ENCODE data around the gene ANLN. TPM values are rescaled to one million over a fixed set of nuclear protein-coding genes. Genes with fewer than 3 reads are reported as not detected.

The ANLN gene
- total RNA-seq, 1 experiment from 2014 or later: 81.1 TPM

DNA sequence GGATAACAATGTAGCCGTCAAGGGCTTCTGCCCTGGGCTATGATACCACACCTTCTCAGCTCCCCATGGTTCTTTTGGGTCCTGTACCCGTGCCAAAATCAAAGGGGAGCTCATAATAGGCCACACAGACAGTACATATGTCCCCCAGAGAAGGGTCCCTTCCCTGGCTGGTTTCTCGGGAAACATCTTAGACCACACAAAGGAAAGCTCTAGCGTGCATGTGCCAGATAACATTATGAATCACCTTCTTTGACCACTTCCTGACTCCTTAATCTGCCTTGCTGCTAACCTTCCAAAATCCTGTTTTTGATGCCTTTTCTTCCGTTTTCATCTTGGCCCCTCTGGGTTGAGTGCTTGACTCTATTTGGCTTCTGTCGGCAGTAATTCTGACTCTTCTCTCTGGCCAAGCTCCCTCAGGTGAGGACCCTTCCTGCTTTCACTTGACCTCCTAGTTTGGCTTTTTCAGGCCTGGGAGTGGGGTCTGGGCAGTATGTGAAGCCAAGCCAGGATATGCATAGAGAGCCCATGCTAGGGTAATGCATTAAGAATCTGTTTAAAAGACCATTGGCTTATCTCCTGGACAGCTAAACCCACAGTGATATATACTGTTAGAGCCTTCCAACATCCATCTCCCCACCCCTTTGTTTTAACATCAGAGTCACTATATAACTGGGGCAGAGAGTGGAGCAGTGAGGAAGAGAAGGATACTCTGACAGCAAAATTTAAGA, 84.8 kb downstream of the ANLN start (continued):
- TF ChIP-seq RELA (CRISPR knock-in tag; IDR thresholded peaks at IDR 0.05; ENCODE audit: borderline replicate concordance) (no peak), FOXK1 (CRISPR knock-in tag; IDR thresholded peaks at IDR 0.05) (no peak), SOX15 (CRISPR knock-in tag; IDR thresholded peaks at IDR 0.05) (no peak), ZNF219 (CRISPR knock-in tag; IDR thresholded peaks at IDR 0.05; ENCODE audit: borderline replicate concordance) (no peak), NR2C2 (CRISPR knock-in tag; IDR thresholded peaks at IDR 0.05) (no peak), TEAD4 (CRISPR knock-in tag; IDR thresholded peaks at IDR 0.05) (no peak)
- TF ChIP-seq, protein P1, sequence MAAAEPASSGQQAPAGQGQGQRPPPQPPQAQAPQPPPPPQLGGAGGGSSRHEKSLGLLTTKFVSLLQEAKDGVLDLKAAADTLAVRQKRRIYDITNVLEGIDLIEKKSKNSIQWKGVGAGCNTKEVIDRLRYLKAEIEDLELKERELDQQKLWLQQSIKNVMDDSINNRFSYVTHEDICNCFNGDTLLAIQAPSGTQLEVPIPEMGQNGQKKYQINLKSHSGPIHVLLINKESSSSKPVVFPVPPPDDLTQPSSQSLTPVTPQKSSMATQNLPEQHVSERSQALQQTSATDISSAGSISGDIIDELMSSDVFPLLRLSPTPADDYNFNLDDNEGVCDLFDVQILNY (CRISPR knock-in tag; IDR thresholded peaks at IDR 0.05): no peak
- TF ChIP-seq, protein P2, sequence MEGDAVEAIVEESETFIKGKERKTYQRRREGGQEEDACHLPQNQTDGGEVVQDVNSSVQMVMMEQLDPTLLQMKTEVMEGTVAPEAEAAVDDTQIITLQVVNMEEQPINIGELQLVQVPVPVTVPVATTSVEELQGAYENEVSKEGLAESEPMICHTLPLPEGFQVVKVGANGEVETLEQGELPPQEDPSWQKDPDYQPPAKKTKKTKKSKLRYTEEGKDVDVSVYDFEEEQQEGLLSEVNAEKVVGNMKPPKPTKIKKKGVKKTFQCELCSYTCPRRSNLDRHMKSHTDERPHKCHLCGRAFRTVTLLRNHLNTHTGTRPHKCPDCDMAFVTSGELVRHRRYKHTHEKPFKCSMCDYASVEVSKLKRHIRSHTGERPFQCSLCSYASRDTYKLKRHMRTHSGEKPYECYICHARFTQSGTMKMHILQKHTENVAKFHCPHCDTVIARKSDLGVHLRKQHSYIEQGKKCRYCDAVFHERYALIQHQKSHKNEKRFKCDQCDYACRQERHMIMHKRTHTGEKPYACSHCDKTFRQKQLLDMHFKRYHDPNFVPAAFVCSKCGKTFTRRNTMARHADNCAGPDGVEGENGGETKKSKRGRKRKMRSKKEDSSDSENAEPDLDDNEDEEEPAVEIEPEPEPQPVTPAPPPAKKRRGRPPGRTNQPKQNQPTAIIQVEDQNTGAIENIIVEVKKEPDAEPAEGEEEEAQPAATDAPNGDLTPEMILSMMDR (IDR thresholded peaks at IDR 0.05): no peak
- TF ChIP-seq, protein P3, sequence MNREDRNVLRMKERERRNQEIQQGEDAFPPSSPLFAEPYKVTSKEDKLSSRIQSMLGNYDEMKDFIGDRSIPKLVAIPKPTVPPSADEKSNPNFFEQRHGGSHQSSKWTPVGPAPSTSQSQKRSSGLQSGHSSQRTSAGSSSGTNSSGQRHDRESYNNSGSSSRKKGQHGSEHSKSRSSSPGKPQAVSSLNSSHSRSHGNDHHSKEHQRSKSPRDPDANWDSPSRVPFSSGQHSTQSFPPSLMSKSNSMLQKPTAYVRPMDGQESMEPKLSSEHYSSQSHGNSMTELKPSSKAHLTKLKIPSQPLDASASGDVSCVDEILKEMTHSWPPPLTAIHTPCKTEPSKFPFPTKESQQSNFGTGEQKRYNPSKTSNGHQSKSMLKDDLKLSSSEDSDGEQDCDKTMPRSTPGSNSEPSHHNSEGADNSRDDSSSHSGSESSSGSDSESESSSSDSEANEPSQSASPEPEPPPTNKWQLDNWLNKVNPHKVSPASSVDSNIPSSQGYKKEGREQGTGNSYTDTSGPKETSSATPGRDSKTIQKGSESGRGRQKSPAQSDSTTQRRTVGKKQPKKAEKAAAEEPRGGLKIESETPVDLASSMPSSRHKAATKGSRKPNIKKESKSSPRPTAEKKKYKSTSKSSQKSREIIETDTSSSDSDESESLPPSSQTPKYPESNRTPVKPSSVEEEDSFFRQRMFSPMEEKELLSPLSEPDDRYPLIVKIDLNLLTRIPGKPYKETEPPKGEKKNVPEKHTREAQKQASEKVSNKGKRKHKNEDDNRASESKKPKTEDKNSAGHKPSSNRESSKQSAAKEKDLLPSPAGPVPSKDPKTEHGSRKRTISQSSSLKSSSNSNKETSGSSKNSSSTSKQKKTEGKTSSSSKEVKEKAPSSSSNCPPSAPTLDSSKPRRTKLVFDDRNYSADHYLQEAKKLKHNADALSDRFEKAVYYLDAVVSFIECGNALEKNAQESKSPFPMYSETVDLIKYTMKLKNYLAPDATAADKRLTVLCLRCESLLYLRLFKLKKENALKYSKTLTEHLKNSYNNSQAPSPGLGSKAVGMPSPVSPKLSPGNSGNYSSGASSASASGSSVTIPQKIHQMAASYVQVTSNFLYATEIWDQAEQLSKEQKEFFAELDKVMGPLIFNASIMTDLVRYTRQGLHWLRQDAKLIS (CRISPR knock-in tag; IDR thresholded peaks at IDR 0.05; ENCODE audit: borderline replicate concordance): no peak

DNA sequence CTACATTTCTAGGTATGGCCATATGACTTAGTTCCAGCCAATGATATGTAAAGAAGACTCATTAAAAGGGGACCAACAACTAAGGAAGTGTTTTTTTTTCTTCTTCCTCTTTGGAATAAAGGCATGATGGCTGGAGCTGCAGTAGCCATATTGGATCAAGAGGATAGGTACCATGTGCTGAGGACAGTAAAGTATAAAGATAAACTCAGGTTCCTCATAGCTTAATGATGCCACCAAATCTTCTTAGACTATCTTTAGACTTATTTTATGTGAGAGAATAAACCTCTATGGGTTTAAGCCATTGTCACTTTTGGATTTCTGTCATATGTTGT, 85.3 kb downstream of the ANLN start:
- no peak for ATAC-seq
- no peaks in the 10 kb centered on the region for H3K4me1 Mint-ChIP-seq
- POLR2A ChIA-PET: no interaction called here
- peaks cover 10% of the 10 kb centered on the region; the same call in 1 of the 2 replicates for H3K9me3 Mint-ChIP-seq
- H3K36me3 Mint-ChIP-seq: no peaks in the 10 kb centered on the region
- no peaks in the 10 kb centered on the region for H3K27me3 Mint-ChIP-seq (ENCODE audit: low read depth)
- DNase-seq (ENCODE audit: low spot score): no peak
- H3K27ac Mint-ChIP-seq: no peak overlapping the region
- CTCF ChIA-PET: interaction anchor here (2.7 to 3.6 kb wide), 2 partner anchors 196 to 707 kb away, joined by 18 to 24 read pairs; no protein-coding TSS in a partner anchor
- no peak overlapping the region for H3K4me3 Mint-ChIP-seq
- TF ChIP-seq, protein P4, sequence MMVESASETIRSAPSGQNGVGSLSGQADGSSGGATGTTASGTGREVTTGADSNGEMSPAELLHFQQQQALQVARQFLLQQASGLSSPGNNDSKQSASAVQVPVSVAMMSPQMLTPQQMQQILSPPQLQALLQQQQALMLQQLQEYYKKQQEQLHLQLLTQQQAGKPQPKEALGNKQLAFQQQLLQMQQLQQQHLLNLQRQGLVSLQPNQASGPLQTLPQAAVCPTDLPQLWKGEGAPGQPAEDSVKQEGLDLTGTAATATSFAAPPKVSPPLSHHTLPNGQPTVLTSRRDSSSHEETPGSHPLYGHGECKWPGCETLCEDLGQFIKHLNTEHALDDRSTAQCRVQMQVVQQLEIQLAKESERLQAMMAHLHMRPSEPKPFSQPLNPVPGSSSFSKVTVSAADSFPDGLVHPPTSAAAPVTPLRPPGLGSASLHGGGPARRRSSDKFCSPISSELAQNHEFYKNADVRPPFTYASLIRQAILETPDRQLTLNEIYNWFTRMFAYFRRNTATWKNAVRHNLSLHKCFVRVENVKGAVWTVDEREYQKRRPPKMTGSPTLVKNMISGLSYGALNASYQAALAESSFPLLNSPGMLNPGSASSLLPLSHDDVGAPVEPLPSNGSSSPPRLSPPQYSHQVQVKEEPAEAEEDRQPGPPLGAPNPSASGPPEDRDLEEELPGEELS (CRISPR knock-in tag; IDR thresholded peaks at IDR 0.05): no peak
- TF ChIP-seq, protein P5, sequence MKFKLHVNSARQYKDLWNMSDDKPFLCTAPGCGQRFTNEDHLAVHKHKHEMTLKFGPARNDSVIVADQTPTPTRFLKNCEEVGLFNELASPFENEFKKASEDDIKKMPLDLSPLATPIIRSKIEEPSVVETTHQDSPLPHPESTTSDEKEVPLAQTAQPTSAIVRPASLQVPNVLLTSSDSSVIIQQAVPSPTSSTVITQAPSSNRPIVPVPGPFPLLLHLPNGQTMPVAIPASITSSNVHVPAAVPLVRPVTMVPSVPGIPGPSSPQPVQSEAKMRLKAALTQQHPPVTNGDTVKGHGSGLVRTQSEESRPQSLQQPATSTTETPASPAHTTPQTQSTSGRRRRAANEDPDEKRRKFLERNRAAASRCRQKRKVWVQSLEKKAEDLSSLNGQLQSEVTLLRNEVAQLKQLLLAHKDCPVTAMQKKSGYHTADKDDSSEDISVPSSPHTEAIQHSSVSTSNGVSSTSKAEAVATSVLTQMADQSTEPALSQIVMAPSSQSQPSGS (CRISPR knock-in tag; IDR thresholded peaks at IDR 0.05; ENCODE audit: borderline replicate concordance, low read depth): no peak
- no peak for TF ChIP-seq ZNF232 (CRISPR knock-in tag; IDR thresholded peaks at IDR 0.05)
- no peak for TF ChIP-seq NFE2L1 (CRISPR knock-in tag; IDR thresholded peaks at IDR 0.05)
- TF ChIP-seq, protein P6, sequence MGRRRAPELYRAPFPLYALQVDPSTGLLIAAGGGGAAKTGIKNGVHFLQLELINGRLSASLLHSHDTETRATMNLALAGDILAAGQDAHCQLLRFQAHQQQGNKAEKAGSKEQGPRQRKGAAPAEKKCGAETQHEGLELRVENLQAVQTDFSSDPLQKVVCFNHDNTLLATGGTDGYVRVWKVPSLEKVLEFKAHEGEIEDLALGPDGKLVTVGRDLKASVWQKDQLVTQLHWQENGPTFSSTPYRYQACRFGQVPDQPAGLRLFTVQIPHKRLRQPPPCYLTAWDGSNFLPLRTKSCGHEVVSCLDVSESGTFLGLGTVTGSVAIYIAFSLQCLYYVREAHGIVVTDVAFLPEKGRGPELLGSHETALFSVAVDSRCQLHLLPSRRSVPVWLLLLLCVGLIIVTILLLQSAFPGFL (CRISPR knock-in tag; IDR thresholded peaks at IDR 0.05; ENCODE audit: borderline replicate concordance): no peak
- TF ChIP-seq ESRRA (CRISPR knock-in tag; IDR thresholded peaks at IDR 0.05; ENCODE audit: borderline replicate concordance): no peak
- no peak for TF ChIP-seq SOX15 (CRISPR knock-in tag; IDR thresholded peaks at IDR 0.05)
- TF ChIP-seq, protein P7, sequence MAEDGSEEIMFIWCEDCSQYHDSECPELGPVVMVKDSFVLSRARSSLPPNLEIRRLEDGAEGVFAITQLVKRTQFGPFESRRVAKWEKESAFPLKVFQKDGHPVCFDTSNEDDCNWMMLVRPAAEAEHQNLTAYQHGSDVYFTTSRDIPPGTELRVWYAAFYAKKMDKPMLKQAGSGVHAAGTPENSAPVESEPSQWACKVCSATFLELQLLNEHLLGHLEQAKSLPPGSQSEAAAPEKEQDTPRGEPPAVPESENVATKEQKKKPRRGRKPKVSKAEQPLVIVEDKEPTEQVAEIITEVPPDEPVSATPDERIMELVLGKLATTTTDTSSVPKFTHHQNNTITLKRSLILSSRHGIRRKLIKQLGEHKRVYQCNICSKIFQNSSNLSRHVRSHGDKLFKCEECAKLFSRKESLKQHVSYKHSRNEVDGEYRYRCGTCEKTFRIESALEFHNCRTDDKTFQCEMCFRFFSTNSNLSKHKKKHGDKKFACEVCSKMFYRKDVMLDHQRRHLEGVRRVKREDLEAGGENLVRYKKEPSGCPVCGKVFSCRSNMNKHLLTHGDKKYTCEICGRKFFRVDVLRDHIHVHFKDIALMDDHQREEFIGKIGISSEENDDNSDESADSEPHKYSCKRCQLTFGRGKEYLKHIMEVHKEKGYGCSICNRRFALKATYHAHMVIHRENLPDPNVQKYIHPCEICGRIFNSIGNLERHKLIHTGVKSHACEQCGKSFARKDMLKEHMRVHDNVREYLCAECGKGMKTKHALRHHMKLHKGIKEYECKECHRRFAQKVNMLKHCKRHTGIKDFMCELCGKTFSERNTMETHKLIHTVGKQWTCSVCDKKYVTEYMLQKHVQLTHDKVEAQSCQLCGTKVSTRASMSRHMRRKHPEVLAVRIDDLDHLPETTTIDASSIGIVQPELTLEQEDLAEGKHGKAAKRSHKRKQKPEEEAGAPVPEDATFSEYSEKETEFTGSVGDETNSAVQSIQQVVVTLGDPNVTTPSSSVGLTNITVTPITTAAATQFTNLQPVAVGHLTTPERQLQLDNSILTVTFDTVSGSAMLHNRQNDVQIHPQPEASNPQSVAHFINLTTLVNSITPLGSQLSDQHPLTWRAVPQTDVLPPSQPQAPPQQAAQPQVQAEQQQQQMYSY (CRISPR knock-in tag; IDR thresholded peaks at IDR 0.05): no peak
- TF ChIP-seq TEAD4 (CRISPR knock-in tag; IDR thresholded peaks at IDR 0.05): no peak
- TF ChIP-seq, protein P8, sequence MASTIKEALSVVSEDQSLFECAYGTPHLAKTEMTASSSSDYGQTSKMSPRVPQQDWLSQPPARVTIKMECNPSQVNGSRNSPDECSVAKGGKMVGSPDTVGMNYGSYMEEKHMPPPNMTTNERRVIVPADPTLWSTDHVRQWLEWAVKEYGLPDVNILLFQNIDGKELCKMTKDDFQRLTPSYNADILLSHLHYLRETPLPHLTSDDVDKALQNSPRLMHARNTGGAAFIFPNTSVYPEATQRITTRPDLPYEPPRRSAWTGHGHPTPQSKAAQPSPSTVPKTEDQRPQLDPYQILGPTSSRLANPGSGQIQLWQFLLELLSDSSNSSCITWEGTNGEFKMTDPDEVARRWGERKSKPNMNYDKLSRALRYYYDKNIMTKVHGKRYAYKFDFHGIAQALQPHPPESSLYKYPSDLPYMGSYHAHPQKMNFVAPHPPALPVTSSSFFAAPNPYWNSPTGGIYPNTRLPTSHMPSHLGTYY (CRISPR knock-in tag; IDR thresholded peaks at IDR 0.05): no peak

Measured in WTC11 (cell line).